Upper lobe of left lung (tissue), 6 donors: ENCODE data around the gene KMT2A. TPM values are rescaled to one million over a fixed set of nuclear protein-coding genes. Genes with fewer than 3 reads are reported as not detected.

ENCODE experiments used
- ATAC-seq, 2 donors: fragments of 200-7000 bp; cut with Tn5 transposase; one replicate each; pipeline ENCODE4 v1.9.1; 2022; ENCODE audit warnings: mild to moderate bottlenecking in 2 of 2, moderate library complexity in 2 of 2; ENCODE audit not compliant: low FRiP score in 2 of 2
- DNase-seq, 2 donors: peaks; one replicate each; pipeline ENCODE4 v3.0.0-alpha.2; 2019 to 2020
- H3K27ac ChIP-seq, 4 donors: fragments of 200-600 bp; sonication (generic); one replicate each; pipeline ENCODE4 v1.5.1; 2016 to 2019
- H3K27me3 ChIP-seq, 4 donors: fragments of 200-600 bp; sonication (generic); one replicate each; pipeline ENCODE4 v1.5.1; 2017 to 2019
- H3K36me3 ChIP-seq, 4 donors: fragments of 200-600 bp; sonication (generic); one replicate each; pipeline ENCODE4 v1.5.1; 2016 to 2019
- H3K4me1 ChIP-seq, 4 donors: fragments of 200-600 bp; sonication (generic); one replicate each; pipeline ENCODE4 v1.5.1; 2018 to 2019
- H3K4me3 ChIP-seq, 4 donors: fragments of 200-600 bp; sonication (generic); one replicate each; pipeline ENCODE4 v1.5.1; 2017 to 2019; ENCODE audit warnings: mild to moderate bottlenecking in 2 of 4, moderate library complexity in 1 of 4
- H3K9me3 ChIP-seq, 4 donors: fragments of 200-600 bp; sonication (generic); one replicate each; pipeline ENCODE4 v1.5.1; 2018 to 2019
- EP300 ChIP-seq, 4 donors: sonication (generic); formaldehyde crosslinking; IDR thresholded peaks; one replicate each; pipeline ENCODE4 v1.5.1; 2017; ENCODE audit warnings: antibody characterized with exemption in 4 of 4, control low read depth in 2 of 4
- POLR2A ChIP-seq, 4 donors: fragments of 450-650 bp; IDR thresholded peaks; one replicate each; pipeline ENCODE4 v1.5.1; 2016 to 2017; ENCODE audit warnings: antibody characterized with exemption in 4 of 4, mild to moderate bottlenecking in 2 of 4
- POLR2AphosphoS5 ChIP-seq, 2 donors: sonication (generic); formaldehyde crosslinking; IDR thresholded peaks; one replicate each; pipeline ENCODE4 v1.5.1; 2017; ENCODE audit warnings: antibody characterized with exemption in 2 of 2
- WGBS, 2 donors: methylation state at CpG; one replicate each; pipeline ENCODE4 v1.1.5; 2017 to 2018; 5-methylcytosine and 5-hydroxymethylcytosine counted together
- total RNA-seq, 6 donors: library from RNA; depleted of rRNA in 4 of 6; stranded (reverse); fragments of >200 nt in 4 of 6; gene quantifications; one replicate each; pipeline versions ENCODE4 v1.1.0 to v1.2.1, GENCODE V29; 2016 to 2021
- TF ChIP-seq, protein P1 (sequence below), 6 experiments: fragments of 450-650 bp in 4 of 6; fragments of 200-600 bp in 2 of 6; sonication (generic) in 2 of 6; IDR thresholded peaks; one replicate each; pipeline ENCODE4 v1.5.1; 2016 to 2019; ENCODE audit warnings: antibody characterized with exemption in 6 of 6
- donor health status: DM: no; HTN: no; CAD: no; lungs with moderate emphysema.
- donor health status: DM: no; HTN: yes; CAD: no; lungs with severe emphysema.

The KMT2A gene
- total RNA-seq, 6 donors from 2014 or later: 42.0 to 97.1 (median 58.4) TPM

DNA sequence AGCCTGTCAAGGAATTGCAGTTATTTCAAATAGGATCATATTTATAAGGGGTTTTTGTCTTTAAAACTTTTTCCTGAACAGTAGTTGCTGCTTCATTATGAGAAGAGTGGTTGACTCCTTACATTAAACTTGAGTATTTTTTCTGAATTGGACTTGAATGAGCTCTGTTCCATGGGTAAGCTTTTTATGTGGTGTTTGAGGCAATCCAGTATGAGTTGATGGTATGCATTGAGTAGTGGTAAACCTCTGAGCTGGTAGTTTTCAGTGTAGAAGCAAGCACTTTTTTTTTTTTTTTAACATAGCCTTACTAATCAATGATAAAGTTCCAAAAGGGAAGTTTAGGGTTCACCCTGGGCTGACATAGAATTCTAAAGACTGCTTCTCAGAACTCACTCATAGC is 3.4 kb downstream of the KMT2A start:
- ATAC-seq (no peak), DNase-seq (no peak)
- TF ChIP-seq, protein P1, sequence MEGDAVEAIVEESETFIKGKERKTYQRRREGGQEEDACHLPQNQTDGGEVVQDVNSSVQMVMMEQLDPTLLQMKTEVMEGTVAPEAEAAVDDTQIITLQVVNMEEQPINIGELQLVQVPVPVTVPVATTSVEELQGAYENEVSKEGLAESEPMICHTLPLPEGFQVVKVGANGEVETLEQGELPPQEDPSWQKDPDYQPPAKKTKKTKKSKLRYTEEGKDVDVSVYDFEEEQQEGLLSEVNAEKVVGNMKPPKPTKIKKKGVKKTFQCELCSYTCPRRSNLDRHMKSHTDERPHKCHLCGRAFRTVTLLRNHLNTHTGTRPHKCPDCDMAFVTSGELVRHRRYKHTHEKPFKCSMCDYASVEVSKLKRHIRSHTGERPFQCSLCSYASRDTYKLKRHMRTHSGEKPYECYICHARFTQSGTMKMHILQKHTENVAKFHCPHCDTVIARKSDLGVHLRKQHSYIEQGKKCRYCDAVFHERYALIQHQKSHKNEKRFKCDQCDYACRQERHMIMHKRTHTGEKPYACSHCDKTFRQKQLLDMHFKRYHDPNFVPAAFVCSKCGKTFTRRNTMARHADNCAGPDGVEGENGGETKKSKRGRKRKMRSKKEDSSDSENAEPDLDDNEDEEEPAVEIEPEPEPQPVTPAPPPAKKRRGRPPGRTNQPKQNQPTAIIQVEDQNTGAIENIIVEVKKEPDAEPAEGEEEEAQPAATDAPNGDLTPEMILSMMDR (IDR thresholded peaks at IDR 0.05): no peak
- no peak for TF ChIP-seq POLR2AphosphoS5 (IDR thresholded peaks at IDR 0.05)
- no peak for TF ChIP-seq EP300 (IDR thresholded peaks at IDR 0.05)
- no peak for TF ChIP-seq POLR2A (IDR thresholded peaks at IDR 0.05)
- Histone ChIP-seq H3K27me3 (peaks cover 0 to 4% (median 2%) of the 10 kb centered on the region in 4 donors), H3K4me3 (no peak overlapping the region), H3K27ac (no peak overlapping the region), H3K9me3 (no peaks in the 10 kb centered on the region), H3K36me3 (no peaks in the 10 kb centered on the region), H3K4me1 (peaks cover 50 to 71% (median 66%) of the 10 kb centered on the region in 4 donors)

DNA sequence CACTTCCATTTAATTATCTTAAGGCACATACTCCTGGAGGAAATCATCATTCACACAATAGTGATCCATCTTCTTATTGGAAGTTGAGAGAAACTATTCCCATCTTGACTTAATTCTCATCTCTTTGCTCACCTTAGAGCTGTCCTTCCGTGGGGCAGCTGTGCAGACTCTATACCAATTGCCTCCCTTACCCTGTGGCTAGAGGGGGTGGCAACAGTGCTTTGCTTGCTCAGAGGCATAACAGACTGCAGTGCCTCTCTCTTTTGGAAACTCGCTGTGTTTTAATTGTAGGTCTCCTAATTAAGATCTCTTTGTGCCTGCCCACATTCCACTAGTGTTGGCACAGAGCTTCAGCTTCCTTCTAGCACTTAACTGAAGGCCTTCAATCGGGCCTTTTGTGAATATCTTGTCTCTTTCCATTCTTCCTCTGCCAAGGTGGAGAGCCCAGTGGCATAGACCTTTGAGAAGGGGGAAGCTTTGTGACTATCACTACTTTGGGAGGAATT is 5.5 kb downstream of the KMT2A start:
- ATAC-seq: no peak
- H3K36me3 ChIP-seq: no peaks in the 10 kb centered on the region
- TF ChIP-seq EP300 (IDR thresholded peaks at IDR 0.05) (no peak), POLR2AphosphoS5 (IDR thresholded peaks at IDR 0.05) (no peak), POLR2A (IDR thresholded peaks at IDR 0.05) (no peak)
- TF ChIP-seq, protein P1 (IDR thresholded peaks at IDR 0.05): no peak
- peaks cover 50 to 65% (median 65%) of the 10 kb centered on the region in 4 donors for H3K4me1 ChIP-seq
- DNase-seq: no peak
- no peaks in the 10 kb centered on the region for H3K27me3 ChIP-seq
- no peak overlapping the region for H3K4me3 ChIP-seq
- WGBS, 2 donors: 36 to 49% methylated on average over 3 of the region's 3 CpGs
- H3K9me3 ChIP-seq: no peaks in the 10 kb centered on the region
- H3K27ac ChIP-seq: no peak overlapping the region

DNA sequence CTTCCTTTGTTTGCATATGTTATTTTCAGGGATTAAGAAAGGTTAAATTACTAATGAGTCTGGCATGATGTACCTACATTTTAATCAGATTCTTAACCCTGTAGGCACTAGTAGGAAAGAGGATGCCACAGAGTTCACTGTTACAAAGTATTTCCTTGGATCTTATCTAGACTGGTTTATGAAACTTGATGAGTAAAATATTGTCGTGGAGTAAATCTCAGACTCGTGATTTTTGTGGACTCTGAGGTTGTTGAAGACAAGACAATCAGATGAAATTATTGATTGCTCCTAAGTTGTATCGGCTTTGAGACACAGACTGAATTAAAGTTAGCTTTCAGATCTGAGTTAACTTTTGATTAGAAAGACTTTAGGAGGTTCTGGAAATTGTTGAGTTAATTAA is 6.0 kb downstream of the KMT2A start:
- ATAC-seq (no peak), DNase-seq (no peak)
- no peak for TF ChIP-seq POLR2AphosphoS5 (IDR thresholded peaks at IDR 0.05)
- no peak for TF ChIP-seq EP300 (IDR thresholded peaks at IDR 0.05)
- TF ChIP-seq, protein P1 (IDR thresholded peaks at IDR 0.05): no peak
- TF ChIP-seq POLR2A (IDR thresholded peaks at IDR 0.05): no peak
- 69 to 80% methylated on average over 3 of the region's 3 CpGs for WGBS, 2 donors
- H3K4me1 ChIP-seq: peaks cover 50 to 65% (median 62%) of the 10 kb centered on the region in 4 donors
- H3K4me3 ChIP-seq: no peak overlapping the region
- H3K27ac ChIP-seq: no peak overlapping the region
- no peaks in the 10 kb centered on the region for H3K36me3 ChIP-seq
- H3K27me3 ChIP-seq: no peaks in the 10 kb centered on the region
- no peaks in the 10 kb centered on the region for H3K9me3 ChIP-seq

DNA sequence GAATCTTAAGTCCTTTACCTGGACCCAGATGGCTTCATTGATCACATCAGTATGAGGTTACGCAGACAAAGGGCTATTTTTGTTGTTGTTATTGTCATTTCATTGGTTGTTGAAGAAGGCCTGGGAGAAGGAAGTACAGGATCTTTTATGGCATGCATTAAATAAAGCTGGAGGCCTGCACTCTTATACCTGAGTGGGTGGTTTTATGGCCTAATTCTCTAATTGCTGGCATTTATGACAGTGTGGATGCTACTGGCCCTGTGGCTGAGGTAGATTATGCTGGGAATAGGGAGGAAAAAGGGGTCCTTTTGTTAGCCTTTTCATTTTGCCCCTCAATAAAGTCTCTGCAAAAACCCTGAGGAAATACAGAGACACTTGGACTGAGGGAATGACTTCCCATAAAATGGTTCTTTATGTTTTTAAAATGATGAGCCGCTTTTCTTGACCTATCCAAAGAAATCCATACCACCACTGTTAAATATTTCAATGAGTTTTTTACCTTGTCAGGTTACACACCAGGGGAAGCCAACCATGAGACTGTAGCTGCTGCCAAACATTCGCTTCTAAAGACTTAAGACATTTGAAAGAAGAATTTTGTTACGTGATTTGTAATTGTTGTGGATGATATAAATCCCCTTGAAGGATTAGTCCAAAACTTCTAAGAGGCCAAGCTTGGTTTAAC is 6.8 kb downstream of the KMT2A start:
- H3K4me3 ChIP-seq: no peak overlapping the region
- peaks cover 49 to 64% (median 55%) of the 10 kb centered on the region in 4 donors for H3K4me1 ChIP-seq
- TF ChIP-seq, protein P1 (IDR thresholded peaks at IDR 0.05): no peak
- TF ChIP-seq POLR2AphosphoS5 (IDR thresholded peaks at IDR 0.05) (no peak), POLR2A (IDR thresholded peaks at IDR 0.05) (no peak), EP300 (IDR thresholded peaks at IDR 0.05) (no peak)
- H3K27me3 ChIP-seq: no peaks in the 10 kb centered on the region
- H3K9me3 ChIP-seq: no peaks in the 10 kb centered on the region
- ATAC-seq: no peak
- DNase-seq: no peak
- WGBS, 2 donors: 82% methylated on average over 4 of the region's 4 CpGs
- H3K36me3 ChIP-seq: no peaks in the 10 kb centered on the region
- no peak overlapping the region for H3K27ac ChIP-seq
